Heart left ventricle (tissue), 16 donors: ENCODE measurements around the gene TMEM232. TPM values are rescaled to one million over a fixed set of nuclear protein-coding genes. Genes with fewer than 3 reads are reported as not detected.
"Not testable (repeated sequence)": the region's sequence is repeated elsewhere in the genome, so short reads cannot be mapped to it uniquely, and the experiment has no call there.

Experiments
- ATAC-seq, 4 donors: fragments of 200-7000 bp; cut with Tn5 transposase; one replicate each; pipeline ENCODE4 v1.9.1; 2020 to 2022; ENCODE audit warnings: moderate library complexity in 4 of 4, mild to moderate bottlenecking in 3 of 4, moderate number of reproducible peaks in 1 of 4
- DNase-seq, 5 donors: peaks; one replicate each; pipeline ENCODE4 v3.0.0-alpha.2; 2020
- H3K27ac ChIP-seq, 12 donors: fragments of 200-600 bp; sonication (generic) in 4 of 12; one replicate each; pipeline versions ENCODE4 v1.5.0 to v1.8.0; 2016 to 2022; ENCODE audit warnings: mild to moderate bottlenecking in 2 of 12
- H3K27me3 ChIP-seq, 9 donors: fragments of 200-600 bp; sonication (generic) in 2 of 9; one replicate each; pipeline versions ENCODE4 v1.5.1 to v1.8.0; 2016 to 2022; ENCODE audit warnings: mild to moderate bottlenecking in 3 of 9
- H3K36me3 ChIP-seq, 9 donors: fragments of 200-600 bp; sonication (generic) in 2 of 9; one replicate each; pipeline versions ENCODE4 v1.5.0 to v1.8.0; 2018 to 2022; ENCODE audit warnings: mild to moderate bottlenecking in 2 of 9
- H3K4me1 ChIP-seq, 12 donors: fragments of 200-600 bp; sonication (generic) in 4 of 12; one replicate each; pipeline versions ENCODE4 v1.5.0 to v1.8.0; 2016 to 2022; ENCODE audit warnings: mild to moderate bottlenecking in 3 of 12
- H3K4me3 ChIP-seq, 12 donors: fragments of 200-600 bp; sonication (generic) in 4 of 12; one replicate each; pipeline versions ENCODE4 v1.5.0 to v1.8.0; 2017 to 2022; ENCODE audit warnings: mild to moderate bottlenecking in 9 of 12, moderate library complexity in 4 of 12
- H3K9me3 ChIP-seq, 12 donors: fragments of 200-600 bp; sonication (generic) in 4 of 12; one replicate each; pipeline versions ENCODE4 v1.5.0 to v1.8.0; 2016 to 2022; ENCODE audit warnings: mild to moderate bottlenecking in 1 of 12
- POLR2A ChIP-seq, 2 donors: fragments of 450-650 bp; IDR thresholded peaks; one replicate each; pipeline ENCODE4 v1.6.1; 2017; ENCODE audit warnings: antibody characterized with exemption in 2 of 2, mild to moderate bottlenecking in 2 of 2, moderate library complexity in 2 of 2
- WGBS, 4 donors: extraction: QIAGEN DNeasy Blood & Tissue Kit in 2 of 4; methylation state at CpG; one replicate each; pipeline versions ENCODE4 v1.1.5 to v1.1.7; 2013 to 2018; 5-methylcytosine and 5-hydroxymethylcytosine counted together
- intact Hi-C, 10 donors: fragments of 100-400 bp; cut with DNase I; formaldehyde crosslinking; loops; one replicate each; pipeline versions ENCODE4 v1.11.1 to v1.14.2; 2022
- polyA plus RNA-seq, 2 donors: library from polyadenylated mRNA; stranded (reverse); fragments of 200-250 nt; gene quantifications; one replicate each; pipeline ENCODE4 v1.2.3, GENCODE V29; 2013
- total RNA-seq, 9 donors: library from RNA; depleted of rRNA in 2 of 9; stranded (reverse); fragments of >200 nt in 2 of 9; fragmentation: NEBNext Ultra II Directional in 3 of 9; extraction: Animal tissue kit (Norgen Biotek cat#: 25700) in 3 of 9; gene quantifications; one replicate each; pipeline versions ENCODE4 v1.1.0 to v1.2.4, GENCODE V29; 2016 to 2023
- TF ChIP-seq, protein P1 (sequence below), 12 donors: fragments of 200-600 bp; sonication (generic) in 4 of 12; IDR thresholded peaks; one replicate each; pipeline versions ENCODE4 v1.5.0 to v1.8.0; 2018 to 2022; ENCODE audit warnings: antibody characterized with exemption in 12 of 12, mild to moderate bottlenecking in 5 of 12
- donor health status: ischemic (EF 13 %, LVEDD 7.1; RV severe dilation, severe dysfunction).
- donor health status: healthy with polysubstance abuse.
- donor health status: DM: no; HTN: yes; CAD: no.
- donor health status: DM: no; HTN: no; CAD: no.
- donor health status: ischemic (EF 25% LVEDD 6.9; RV normal size, moderate dysfunction).
- donor health status: ischemic (EF 25% LVEDD 5.7; RV mildly dilated, moderate dysfunction).
- donor health status: healthy.
- donor health status: DM: yes; HTN: yes; CAD: no.
- donor health status: ischemic (EF 35%, LVEDD 5.7; RV mildly dilated, moderate dysfunction).
- donor health status: nonischemic (EF 11% LVEDD 7.7; RV severe dilation, severe dysfunction).
- donor health status: DM: yes; HTN: yes; CAD: no.
- donor health status: PGD.
- donor health status: ischemic (EF 29% LVEDD 5.4; RV normal size, mild dysfunction).
- donor health status: nonischemic (EF 23%, LVEDD 6.1; RV moderate dilation, normal function).

TMEM232 gene
- total and polyA plus RNA-seq, 11 donors: 0.30 to 5.6 (median 2.5) TPM; not detected in 1

DNA sequence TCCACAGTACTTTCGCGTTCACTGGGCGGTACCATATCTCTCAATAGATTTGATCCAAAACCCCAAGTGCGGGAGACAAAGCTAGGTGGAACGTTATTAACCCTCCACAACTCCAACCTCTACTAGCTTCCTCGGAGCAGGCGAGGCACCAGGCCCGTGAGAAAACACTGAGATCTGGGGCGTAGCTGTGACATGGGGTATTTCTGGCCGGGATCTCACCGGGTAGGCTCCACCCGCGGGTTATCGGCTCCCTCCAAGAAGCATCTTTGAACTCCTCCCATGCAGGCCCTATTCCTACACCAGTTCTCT is 12.0 kb upstream of the TMEM232 start:
- Histone ChIP-seq H3K4me1 (peaks cover 0 to 25% (median 14%) of the 10 kb centered on the region in 12 donors), H3K4me3 (peak overlapping the region; percentile 72 to 94 (median 86)), H3K36me3 (peaks cover 0 to 12% (median 0%) of the 10 kb centered on the region in 9 donors), H3K27ac (peak overlapping the region in 11 of 12 donors; percentile 76 to 96 (median 88)), H3K27me3 (no peaks in the 10 kb centered on the region), H3K9me3 (no peaks in the 10 kb centered on the region)
- WGBS, 4 donors: 0 to 1% (median 0%) methylated on average over 14 of the region's 14 CpGs
- no peak for TF ChIP-seq POLR2A (IDR thresholded peaks at IDR 0.05)
- TF ChIP-seq, protein P1, sequence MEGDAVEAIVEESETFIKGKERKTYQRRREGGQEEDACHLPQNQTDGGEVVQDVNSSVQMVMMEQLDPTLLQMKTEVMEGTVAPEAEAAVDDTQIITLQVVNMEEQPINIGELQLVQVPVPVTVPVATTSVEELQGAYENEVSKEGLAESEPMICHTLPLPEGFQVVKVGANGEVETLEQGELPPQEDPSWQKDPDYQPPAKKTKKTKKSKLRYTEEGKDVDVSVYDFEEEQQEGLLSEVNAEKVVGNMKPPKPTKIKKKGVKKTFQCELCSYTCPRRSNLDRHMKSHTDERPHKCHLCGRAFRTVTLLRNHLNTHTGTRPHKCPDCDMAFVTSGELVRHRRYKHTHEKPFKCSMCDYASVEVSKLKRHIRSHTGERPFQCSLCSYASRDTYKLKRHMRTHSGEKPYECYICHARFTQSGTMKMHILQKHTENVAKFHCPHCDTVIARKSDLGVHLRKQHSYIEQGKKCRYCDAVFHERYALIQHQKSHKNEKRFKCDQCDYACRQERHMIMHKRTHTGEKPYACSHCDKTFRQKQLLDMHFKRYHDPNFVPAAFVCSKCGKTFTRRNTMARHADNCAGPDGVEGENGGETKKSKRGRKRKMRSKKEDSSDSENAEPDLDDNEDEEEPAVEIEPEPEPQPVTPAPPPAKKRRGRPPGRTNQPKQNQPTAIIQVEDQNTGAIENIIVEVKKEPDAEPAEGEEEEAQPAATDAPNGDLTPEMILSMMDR (IDR thresholded peaks at IDR 0.05): no peak
- DNase-seq (no peak), ATAC-seq (peak; percentile 69 to 76 (median 72))
- intact Hi-C loops: loop anchor here in 1 of 10 donors (1.0 kb wide), 1 partner anchor 12 kb away; the partner anchor contains the start of gene TMEM232

DNA sequence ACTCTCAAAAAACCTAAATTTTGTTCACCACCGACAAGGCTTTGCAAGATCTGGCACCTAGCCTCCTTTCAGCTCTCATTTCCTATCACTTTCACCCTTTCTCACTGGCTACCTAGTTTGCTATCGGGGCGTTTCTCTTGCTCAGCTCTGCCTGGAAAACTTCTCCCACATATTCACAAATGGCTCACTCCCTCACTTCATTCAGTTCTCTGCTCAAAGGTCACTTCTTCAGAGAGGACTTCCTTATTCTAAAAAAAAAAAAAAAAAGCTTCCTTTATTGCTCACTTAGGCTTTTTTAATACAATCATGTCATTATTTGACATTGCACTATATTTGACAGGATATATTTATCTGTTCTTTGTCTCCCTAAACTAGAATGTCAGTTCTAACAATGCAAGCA is 10.3 kb upstream of the TMEM232 start:
- TF ChIP-seq, protein P1 (IDR thresholded peaks at IDR 0.05): no peak
- no peak for TF ChIP-seq POLR2A (IDR thresholded peaks at IDR 0.05)
- intact Hi-C loops: no loop called here
- DNase-seq: no peak
- H3K9me3 ChIP-seq: no peaks in the 10 kb centered on the region
- H3K27ac ChIP-seq: no peak overlapping the region
- no peaks in the 10 kb centered on the region for H3K27me3 ChIP-seq
- no peak overlapping the region for H3K4me3 ChIP-seq
- 65 to 79% (median 75%) methylated on average over 3 of the region's 3 CpGs for WGBS, 4 donors
- peaks cover 0 to 25% (median 14%) of the 10 kb centered on the region in 12 donors for H3K4me1 ChIP-seq
- H3K36me3 ChIP-seq: no peaks in the 10 kb centered on the region
- no peak for ATAC-seq

DNA sequence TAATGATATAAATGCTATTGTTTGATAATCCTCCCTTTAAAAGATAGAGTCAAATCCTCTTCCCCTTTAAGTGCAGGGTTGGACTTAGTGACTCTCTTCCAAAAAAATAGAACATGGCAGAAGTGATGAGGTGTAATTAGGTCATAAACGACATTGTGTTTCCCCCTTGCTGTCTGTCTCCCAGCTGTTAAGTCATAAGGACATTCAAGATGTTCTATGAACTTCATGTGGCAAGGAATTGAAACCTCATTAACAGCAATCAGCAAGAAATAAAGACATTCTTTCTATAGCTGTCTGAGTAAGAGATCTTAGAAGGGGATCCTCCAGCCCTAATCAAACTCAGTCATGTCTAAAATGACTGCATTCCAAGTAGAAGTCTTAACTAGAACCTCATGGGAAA is 9.1 kb upstream of the TMEM232 start:
- DNase-seq (no peak), ATAC-seq (no peak)
- H3K4me1 ChIP-seq: peaks cover 0 to 25% (median 13%) of the 10 kb centered on the region in 12 donors
- no peak overlapping the region for H3K27ac ChIP-seq
- 23 to 58% (median 47%) methylated on average over 1 of the region's 1 CpG for WGBS, 4 donors
- no peaks in the 10 kb centered on the region for H3K36me3 ChIP-seq
- intact Hi-C loops: no loop called here
- H3K4me3 ChIP-seq: no peak overlapping the region
- no peaks in the 10 kb centered on the region for H3K9me3 ChIP-seq
- TF ChIP-seq, protein P1 (IDR thresholded peaks at IDR 0.05): no peak
- no peak for TF ChIP-seq POLR2A (IDR thresholded peaks at IDR 0.05)
- no peaks in the 10 kb centered on the region for H3K27me3 ChIP-seq

DNA sequence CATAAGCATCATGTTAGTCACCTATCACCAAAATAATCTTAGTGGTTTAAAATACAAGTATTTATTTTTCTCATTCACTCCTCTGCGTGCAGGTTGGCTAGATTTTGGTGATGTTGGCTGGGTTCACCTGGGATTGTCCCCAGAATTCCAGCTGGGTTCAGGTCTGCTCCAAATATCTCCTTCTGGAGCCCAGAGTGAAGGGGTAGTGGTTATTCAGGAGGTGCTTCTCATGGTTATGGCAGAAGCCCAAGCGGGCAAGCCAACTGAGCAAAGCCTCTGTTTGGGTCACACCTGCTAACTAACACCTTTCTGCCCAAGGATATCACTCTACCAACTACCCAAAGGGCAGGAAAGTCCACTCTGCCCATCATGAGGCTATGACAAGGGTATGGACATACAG is 7.6 kb upstream of the TMEM232 start:
- intact Hi-C loops: no loop called here
- Histone ChIP-seq H3K9me3 (no peaks in the 10 kb centered on the region), H3K4me3 (no peak overlapping the region), H3K27me3 (no peaks in the 10 kb centered on the region), H3K36me3 (no peaks in the 10 kb centered on the region), H3K4me1 (peaks cover 0 to 15% (median 4%) of the 10 kb centered on the region in 12 donors), H3K27ac (no peak overlapping the region)
- DNase-seq (no peak), ATAC-seq (no peak)
- TF ChIP-seq, protein P1 (IDR thresholded peaks at IDR 0.05): no peak
- TF ChIP-seq POLR2A (IDR thresholded peaks at IDR 0.05): no peak
- 82 to 94% (median 86%) methylated on average over 2 of the region's 2 CpGs for WGBS, 4 donors

DNA sequence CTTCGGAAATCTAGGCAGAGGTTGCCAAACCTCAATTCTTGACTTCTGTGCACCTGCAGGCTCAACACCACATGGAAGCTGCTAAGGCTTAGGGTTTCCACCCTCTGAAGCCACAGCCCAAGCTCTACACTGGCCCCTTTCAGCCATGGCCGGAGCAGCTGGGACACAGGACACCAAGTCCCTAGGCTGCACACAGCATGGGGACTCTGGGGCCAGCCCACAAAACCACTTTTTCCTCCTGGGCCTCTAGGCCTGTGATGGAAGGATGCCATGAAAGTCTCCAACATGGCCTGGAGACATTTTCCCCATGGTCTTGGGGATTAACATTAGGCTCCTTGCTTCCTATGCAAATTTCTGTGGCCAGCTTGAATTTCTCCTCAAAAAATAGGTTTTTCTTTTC is 5.0 kb upstream of the TMEM232 start:
- H3K27ac ChIP-seq, H3K4me3 ChIP-seq, intact Hi-C loops, H3K36me3 ChIP-seq, ATAC-seq, DNase-seq, H3K9me3 ChIP-seq, H3K27me3 ChIP-seq, H3K4me1 ChIP-seq: not testable (repeated sequence)
- 80 to 96% (median 94%) methylated on average over 1 to 2 of the region's 2 CpGs for WGBS, 4 donors
